Measurements from ENCODE around the gene MAP1S. TPM values are rescaled to one million over a fixed set of nuclear protein-coding genes. Genes with fewer than 3 reads are reported as not detected.
"Not testable (repeated sequence)": the region's sequence is repeated elsewhere in the genome, so short reads cannot be mapped to it uniquely, and the experiment has no call there.

The MAP1S gene
- total RNA-seq, 1 donor from 2014 or later = 25.1 TPM

GRCh38 chr19:17753976-17754375 lies 34.7 kb downstream of the MAP1S start:
- ATAC-seq (ENCODE audit: poor library complexity) (no peak), DNase-seq (no peak)
- intact Hi-C loops (cut with DNase I) = no loop called here

GRCh38 chr19:17754634-17755442 lies 35.6 kb downstream of the MAP1S start:
- intact Hi-C loops (cut with DNase I) = loop anchor here (5.0 kb wide), 1 partner anchor 48 kb away; no protein-coding TSS in a partner anchor
- ATAC-seq (ENCODE audit: poor library complexity) = no peak
- no peak for DNase-seq

GRCh38 chr19:17755443-17755890 lies 36.2 kb downstream of the MAP1S start:
- intact Hi-C loops (cut with DNase I) = loop anchor here (5.0 kb wide), 1 partner anchor 48 kb away; no protein-coding TSS in a partner anchor
- DNase-seq (no peak), ATAC-seq (ENCODE audit: poor library complexity) (no peak)

- ATAC-seq (ENCODE audit: poor library complexity) (no peak), DNase-seq (no peak)
- intact Hi-C loops (cut with DNase I) = loop anchor here (5.0 kb wide), 1 partner anchor 49 kb away; no protein-coding TSS in a partner anchor
Observed at GRCh38 chr19:17755977-17756670, 36.8 kb downstream of the MAP1S start.

GRCh38 chr19:17757125-17757524 lies 37.8 kb downstream of the MAP1S start:
- peak; percentile 81 for DNase-seq
- peak; percentile 92 for ATAC-seq (ENCODE audit: poor library complexity)
- intact Hi-C loops (cut with DNase I) = loop anchor here (5.0 kb wide), 1 partner anchor 50 kb away; no protein-coding TSS in a partner anchor

- intact Hi-C loops (cut with DNase I) = loop anchor here (5.0 kb wide), 1 partner anchor 51 kb away; no protein-coding TSS in a partner anchor
- no peak for DNase-seq
- ATAC-seq (ENCODE audit: poor library complexity) = no peak
Observed at GRCh38 chr19:17758515-17758914, 39.2 kb downstream of the MAP1S start.

- ATAC-seq (ENCODE audit: poor library complexity) (no peak), DNase-seq (no peak)
- intact Hi-C loops (cut with DNase I) = no loop called here
Observed at GRCh38 chr19:17761148-17761547, 41.9 kb downstream of the MAP1S start.

GRCh38 chr19:17762505-17763229 lies 43.4 kb downstream of the MAP1S start:
- DNase-seq (no peak), ATAC-seq (ENCODE audit: poor library complexity) (no peak)
- intact Hi-C loops (cut with DNase I) = no loop called here

GRCh38 chr19:17764348-17764747 lies 45.1 kb downstream of the MAP1S start:
- no peak for ATAC-seq (ENCODE audit: poor library complexity)
- intact Hi-C loops (cut with DNase I) = no loop called here

GRCh38 chr19:17765069-17765618 lies 45.9 kb downstream of the MAP1S start:
- peak; percentile 75 for ATAC-seq (ENCODE audit: poor library complexity)
- intact Hi-C loops (cut with DNase I) = loop anchor here (5.0 kb wide), 1 partner anchor 63 kb away; no protein-coding TSS in a partner anchor
- peak; percentile 83 for DNase-seq

More at GRCh38 chr19:17764348-17764747, 45.1 kb downstream of the MAP1S start:
- DNase-seq = no peak

GRCh38 chr19:17766543-17767131 lies 47.4 kb downstream of the MAP1S start:
- ATAC-seq (ENCODE audit: poor library complexity) = peak; percentile 91
- DNase-seq = peak; percentile 88
- intact Hi-C loops (cut with DNase I) = loop anchor here (5.0 kb wide), 1 partner anchor 64 kb away; no protein-coding TSS in a partner anchor

GRCh38 chr19:17767559-17767958 lies 48.3 kb downstream of the MAP1S start:
- ATAC-seq (ENCODE audit: poor library complexity) = no peak
- DNase-seq = no peak
- intact Hi-C loops (cut with DNase I) = loop anchor here (5.0 kb wide), 1 partner anchor 65 kb away; no protein-coding TSS in a partner anchor

GRCh38 chr19:17770613-17771012 lies 51.3 kb downstream of the MAP1S start:
- ATAC-seq (ENCODE audit: poor library complexity) (no peak), DNase-seq (no peak)
- intact Hi-C loops (cut with DNase I) = no loop called here

- ATAC-seq (ENCODE audit: poor library complexity) (no peak), DNase-seq (no peak)
- intact Hi-C loops (cut with DNase I) = no loop called here
Observed at GRCh38 chr19:17772172-17772571, 52.9 kb downstream of the MAP1S start.

GRCh38 chr19:17775245-17775927 lies 56.1 kb downstream of the MAP1S start:
- ATAC-seq (ENCODE audit: poor library complexity) (no peak), DNase-seq (no peak)
- intact Hi-C loops (cut with DNase I) = no loop called here

- ATAC-seq (ENCODE audit: poor library complexity) (no peak), DNase-seq (no peak)
- intact Hi-C loops (cut with DNase I) = no loop called here
Observed at GRCh38 chr19:17775991-17776803, 56.9 kb downstream of the MAP1S start.

GRCh38 chr19:17777840-17778239 lies 58.6 kb downstream of the MAP1S start:
- intact Hi-C loops (cut with DNase I); ATAC-seq (ENCODE audit: poor library complexity); DNase-seq: not testable (repeated sequence)
